Duodenal mucosa (tissue), 2 donors: ENCODE data around the gene GREB1.

ENCODE experiments used
- H3K27ac ChIP-seq: one replicate; pipeline ENCODE4 v1.7.0; 2013; ENCODE audit warnings: low read depth, low read length
- H3K27me3 ChIP-seq, 2 donors: one replicate each; pipeline ENCODE4 v1.7.0; 2013; ENCODE audit warnings: low read length in 2 of 2, control low read depth in 1 of 2; ENCODE audit not compliant: insufficient read depth in 2 of 2, control insufficient read depth in 1 of 2
- H3K36me3 ChIP-seq, 2 donors: one replicate each; pipeline ENCODE4 v1.7.0; 2013; ENCODE audit warnings: low read length in 2 of 2, control low read depth in 1 of 2; ENCODE audit not compliant: insufficient read depth in 2 of 2, control insufficient read depth in 1 of 2
- H3K4me1 ChIP-seq, 2 donors: one replicate each; pipeline ENCODE4 v1.7.0; 2013; ENCODE audit warnings: low read length in 2 of 2, control low read depth in 1 of 2; ENCODE audit not compliant: insufficient read depth in 2 of 2, control insufficient read depth in 1 of 2
- H3K4me3 ChIP-seq, 2 donors: one replicate each; pipeline ENCODE4 v1.7.0; 2013; ENCODE audit warnings: low read length in 2 of 2, low read depth in 1 of 2
- H3K9ac ChIP-seq, 2 donors: one replicate each; pipeline ENCODE4 v1.7.0; 2013; ENCODE audit warnings: low read length in 2 of 2, low read depth in 1 of 2
- H3K9me3 ChIP-seq, 2 donors: one replicate each; pipeline ENCODE4 v1.7.0; 2013; ENCODE audit warnings: low read length in 2 of 2, control low read depth in 1 of 2; ENCODE audit not compliant: control insufficient read depth in 1 of 2

Gene GREB1

DNA sequence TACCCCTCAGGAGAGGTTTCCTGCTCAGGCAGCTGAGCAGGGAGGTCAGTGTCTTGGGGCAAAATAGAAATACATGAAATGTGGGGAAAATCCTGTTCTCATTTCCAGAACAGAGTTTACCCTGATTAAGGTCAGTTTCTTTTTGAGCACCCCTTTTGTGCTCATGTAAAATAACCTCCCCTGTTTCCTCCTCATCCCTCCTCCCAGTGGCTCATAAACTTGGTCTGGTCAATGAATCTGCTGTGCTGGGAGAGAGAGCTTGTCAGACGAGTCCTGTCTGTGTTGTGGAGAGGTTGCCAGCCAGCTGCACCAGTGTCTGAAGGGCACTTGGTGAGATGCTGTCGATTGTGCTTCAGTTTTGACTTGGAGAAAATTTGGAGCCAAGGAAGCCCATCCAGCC, 87.6 kb downstream of the GREB1 start:
- Histone ChIP-seq H3K9me3 (no peaks in the 10 kb centered on the region), H3K4me3 (no peak overlapping the region), H3K4me1 (no peaks in the 10 kb centered on the region), H3K36me3 (no peaks in the 10 kb centered on the region), H3K9ac (no peak overlapping the region), H3K27ac (no peak overlapping the region), H3K27me3 (no peaks in the 10 kb centered on the region)

DNA sequence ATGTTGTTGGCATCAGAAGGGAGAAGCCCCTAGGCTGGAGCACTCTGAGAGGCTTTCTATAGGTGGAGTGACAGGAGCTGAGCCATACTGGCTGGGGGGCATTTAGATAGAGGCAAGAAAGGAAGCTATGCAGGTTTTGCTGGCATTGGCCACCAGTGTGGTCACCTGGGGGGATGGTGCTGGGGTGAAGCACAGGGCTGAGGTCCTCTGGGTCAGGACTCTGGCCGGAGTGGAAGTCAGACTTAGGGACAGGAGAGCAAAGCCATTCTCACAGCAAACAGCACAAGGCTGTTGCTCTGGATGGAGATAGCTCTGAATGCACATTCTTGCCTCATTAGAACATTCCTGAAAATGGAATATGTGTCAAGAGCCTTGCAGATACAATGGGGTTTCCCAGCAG, 88.8 kb downstream of the GREB1 start:
- H3K9me3 ChIP-seq: peaks cover 0 to 4% of the 10 kb centered on the region in 2 donors
- no peak overlapping the region for H3K9ac ChIP-seq
- H3K27me3 ChIP-seq: no peaks in the 10 kb centered on the region
- H3K36me3 ChIP-seq: no peaks in the 10 kb centered on the region
- no peaks in the 10 kb centered on the region for H3K4me1 ChIP-seq
- no peak overlapping the region for H3K27ac ChIP-seq
- H3K4me3 ChIP-seq: no peak overlapping the region

DNA sequence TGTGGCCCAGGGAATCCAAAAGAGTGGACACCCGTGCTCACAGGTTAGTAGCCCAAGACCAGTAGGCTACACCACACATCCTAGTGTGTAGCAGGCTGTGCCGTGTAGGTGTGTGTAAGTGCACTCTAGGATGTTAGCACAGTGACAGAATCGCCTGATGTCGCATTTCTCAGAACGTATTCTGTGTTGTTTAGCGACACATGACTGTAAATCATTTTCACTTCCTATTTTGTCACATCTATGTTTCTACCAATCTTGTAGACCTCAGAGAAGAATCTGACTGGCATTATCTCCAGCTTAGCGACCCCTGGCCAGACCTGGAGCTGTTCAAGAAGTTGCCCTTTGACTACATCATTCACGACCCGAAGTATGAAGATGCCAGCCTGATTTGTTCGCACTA, 91.0 kb downstream of the GREB1 start:
- no peaks in the 10 kb centered on the region for H3K4me1 ChIP-seq
- H3K27ac ChIP-seq: no peak overlapping the region
- no peaks in the 10 kb centered on the region for H3K36me3 ChIP-seq
- no peak overlapping the region for H3K4me3 ChIP-seq
- H3K9me3 ChIP-seq: peaks cover 0 to 4% of the 10 kb centered on the region in 2 donors
- no peak overlapping the region for H3K9ac ChIP-seq
- no peaks in the 10 kb centered on the region for H3K27me3 ChIP-seq

GRCh38 chr2:11625671-11626070, 91.8 kb downstream of the GREB1 start:
- Histone ChIP-seq H3K27ac (no peak overlapping the region), H3K9me3 (peaks cover 0 to 4% of the 10 kb centered on the region in 2 donors), H3K9ac (no peak overlapping the region), H3K4me3 (no peak overlapping the region), H3K27me3 (no peaks in the 10 kb centered on the region), H3K36me3 (no peaks in the 10 kb centered on the region), H3K4me1 (no peaks in the 10 kb centered on the region)

- no peak overlapping the region for H3K4me3 ChIP-seq
- H3K27me3 ChIP-seq: no peaks in the 10 kb centered on the region
- no peak overlapping the region for H3K9ac ChIP-seq
- H3K9me3 ChIP-seq: peaks cover 0 to 4% of the 10 kb centered on the region in 2 donors
- H3K36me3 ChIP-seq: no peaks in the 10 kb centered on the region
- H3K4me1 ChIP-seq: no peaks in the 10 kb centered on the region
- H3K27ac ChIP-seq: no peak overlapping the region
Observed at GRCh38 chr2:11628675-11629074, 94.8 kb downstream of the GREB1 start.

DNA sequence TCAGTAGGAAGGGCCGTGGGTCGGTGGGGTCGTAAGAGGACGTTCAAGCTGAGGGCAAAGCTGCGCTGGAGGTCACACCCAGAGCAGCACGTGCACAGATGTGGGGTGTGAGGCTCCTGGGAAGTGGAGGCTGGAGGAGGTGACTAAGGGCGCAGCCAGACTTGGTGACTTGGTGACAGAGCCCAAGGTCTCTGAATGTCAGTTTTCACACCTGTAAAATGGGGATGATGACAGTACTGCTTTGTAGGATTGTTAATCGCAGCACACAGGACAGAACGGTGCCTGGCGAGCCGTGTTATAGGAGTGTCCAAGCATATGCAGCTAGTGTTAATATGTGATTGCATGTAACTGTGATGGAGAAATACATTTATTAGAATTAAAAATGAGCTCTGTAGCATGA, 95.4 kb downstream of the GREB1 start:
- H3K36me3 ChIP-seq: no peaks in the 10 kb centered on the region
- H3K4me1 ChIP-seq: no peaks in the 10 kb centered on the region
- H3K9me3 ChIP-seq: peaks cover 0 to 4% of the 10 kb centered on the region in 2 donors
- no peak overlapping the region for H3K4me3 ChIP-seq
- no peaks in the 10 kb centered on the region for H3K27me3 ChIP-seq
- no peak overlapping the region for H3K27ac ChIP-seq
- no peak overlapping the region for H3K9ac ChIP-seq

DNA sequence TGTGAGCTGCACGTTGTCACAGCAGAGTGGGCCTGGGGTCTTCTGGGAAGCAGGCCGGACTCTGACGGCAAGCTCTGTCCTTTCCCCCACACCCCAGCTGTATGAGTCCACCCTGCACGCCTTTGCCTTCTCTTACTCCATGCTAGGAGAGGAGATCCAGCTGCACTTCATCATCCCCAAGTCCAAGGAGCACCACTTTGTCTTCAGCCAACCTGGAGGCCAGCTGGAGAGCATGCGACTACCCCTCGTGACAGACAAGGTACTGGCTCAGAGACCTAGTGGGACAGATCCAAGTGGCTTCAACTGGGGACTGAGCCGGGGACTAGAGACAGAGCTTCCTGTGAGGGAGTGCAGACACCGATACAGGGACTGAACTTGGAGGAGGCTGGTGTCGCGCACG, 96.0 kb downstream of the GREB1 start:
- Histone ChIP-seq H3K9me3 (peaks cover 0 to 4% of the 10 kb centered on the region in 2 donors), H3K9ac (no peak overlapping the region), H3K36me3 (no peaks in the 10 kb centered on the region), H3K27me3 (no peaks in the 10 kb centered on the region), H3K4me1 (no peaks in the 10 kb centered on the region), H3K27ac (no peak overlapping the region), H3K4me3 (no peak overlapping the region)

GRCh38 chr2:11630855-11631254, 97.0 kb downstream of the GREB1 start:
- no peaks in the 10 kb centered on the region for H3K36me3 ChIP-seq
- H3K9me3 ChIP-seq: peaks cover 0 to 4% of the 10 kb centered on the region in 2 donors
- H3K4me3 ChIP-seq: no peak overlapping the region
- H3K9ac ChIP-seq: no peak overlapping the region
- H3K27ac ChIP-seq: no peak overlapping the region
- no peaks in the 10 kb centered on the region for H3K27me3 ChIP-seq
- H3K4me1 ChIP-seq: no peaks in the 10 kb centered on the region

DNA sequence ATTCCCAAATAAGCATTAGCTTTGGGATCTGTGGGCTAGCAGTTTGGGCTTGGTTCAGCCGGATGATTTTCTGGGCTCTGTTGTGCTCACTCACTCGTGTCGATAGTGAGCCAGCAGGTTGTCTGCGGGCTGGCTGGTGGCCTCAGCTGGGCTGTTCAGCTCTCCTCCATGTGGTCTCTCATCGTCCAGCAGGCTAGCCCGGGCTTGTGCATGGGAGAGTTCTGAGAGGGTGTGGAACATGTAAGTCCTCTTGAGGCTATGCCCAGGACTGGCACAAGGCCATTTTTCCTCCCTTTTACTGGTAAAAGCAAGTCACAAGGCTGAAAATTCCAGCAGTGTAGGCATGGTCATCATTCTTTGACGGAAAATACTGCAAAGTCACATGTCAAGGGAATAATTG, 97.6 kb downstream of the GREB1 start:
- Histone ChIP-seq H3K36me3 (no peaks in the 10 kb centered on the region), H3K27ac (no peak overlapping the region), H3K27me3 (no peaks in the 10 kb centered on the region), H3K4me1 (no peaks in the 10 kb centered on the region), H3K4me3 (no peak overlapping the region), H3K9me3 (peaks cover 0 to 4% of the 10 kb centered on the region in 2 donors), H3K9ac (no peak overlapping the region)

DNA sequence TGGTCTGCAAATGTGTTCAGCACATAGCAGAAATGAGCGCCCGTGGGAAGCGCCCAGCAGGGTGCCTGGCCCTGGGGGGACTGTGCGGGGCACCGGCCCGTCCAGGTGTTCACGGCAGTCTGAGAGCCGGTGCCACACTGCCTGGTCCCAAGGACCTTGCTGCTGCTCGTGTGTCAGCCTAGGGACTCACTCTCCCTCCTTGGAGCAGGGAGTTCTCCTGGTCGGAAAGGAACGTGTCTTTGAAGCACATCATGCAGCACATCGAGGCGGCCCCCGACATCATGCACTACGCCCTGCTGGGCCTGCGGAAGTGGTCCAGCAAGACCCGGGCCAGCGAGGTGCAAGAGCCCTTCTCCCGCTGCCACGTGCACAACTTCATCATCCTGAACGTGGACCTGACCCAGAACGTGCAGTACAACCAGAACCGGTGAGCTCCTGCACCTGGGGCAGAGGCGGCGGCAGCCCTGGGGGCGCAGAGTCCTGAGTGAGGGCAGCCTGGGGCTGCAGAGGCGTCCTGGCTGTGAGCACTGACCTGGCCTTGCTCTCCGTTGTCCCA, 100.2 kb downstream of the GREB1 start:
- Histone ChIP-seq H3K9me3 (no peaks in the 10 kb centered on the region), H3K36me3 (no peaks in the 10 kb centered on the region), H3K27me3 (no peaks in the 10 kb centered on the region), H3K9ac (no peak overlapping the region), H3K4me3 (no peak overlapping the region), H3K27ac (no peak overlapping the region), H3K4me1 (no peaks in the 10 kb centered on the region)

DNA sequence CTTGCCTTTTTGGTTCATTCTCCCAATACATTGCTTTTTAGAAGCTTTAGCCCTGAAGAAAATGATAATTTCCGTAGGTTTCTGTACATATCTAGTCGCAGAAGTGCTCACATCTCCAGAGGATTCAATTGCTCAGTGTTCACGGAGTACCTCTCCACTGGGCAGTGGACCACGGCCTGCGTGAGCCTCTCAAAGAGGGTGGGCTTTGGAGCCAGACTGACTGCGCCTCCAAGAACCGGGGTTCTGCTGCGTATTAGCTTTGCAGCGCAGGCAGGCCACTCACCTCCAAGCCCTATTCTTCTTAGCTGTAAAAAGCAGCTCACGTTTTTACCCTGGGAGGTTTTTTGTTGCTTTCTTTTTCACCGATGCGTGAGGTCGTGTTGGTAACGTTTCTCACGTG, 100.7 kb downstream of the GREB1 start:
- Histone ChIP-seq H3K36me3 (no peaks in the 10 kb centered on the region), H3K9ac (no peak overlapping the region), H3K4me1 (no peaks in the 10 kb centered on the region), H3K27me3 (no peaks in the 10 kb centered on the region), H3K9me3 (no peaks in the 10 kb centered on the region), H3K4me3 (no peak overlapping the region), H3K27ac (no peak overlapping the region)
